Fibroblast of pulmonary artery (primary cell): ENCODE results near the gene CSRP1.
A peak's percentile ranks its signal among the peaks of the same experiment; 100 is the strongest.
"Not testable (repeated sequence)": the region's sequence is repeated elsewhere in the genome, so short reads cannot be mapped to it uniquely, and the experiment has no call there.

ENCODE experiments used
- DNase-seq: peaks from one replicate; pipeline ENCODE4 v3.0.0-alpha.2; 2010; ENCODE audit warnings: low read depth
- H3K4me3 ChIP-seq: replicated peaks from 2 replicates; pipeline ENCODE4 v1.5.1; 2011; ENCODE audit warnings: low read depth, mild to moderate bottlenecking, control low read depth, low read length, moderate library complexity
- TF ChIP-seq, protein P1 (sequence below): IDR thresholded peaks from 2 replicates; pipeline ENCODE4 v1.5.1; 2011; ENCODE audit warnings: mild to moderate bottlenecking, control low read depth, low read length, inconsistent platforms; ENCODE audit errors: missing control alignments

CSRP1 gene

DNA sequence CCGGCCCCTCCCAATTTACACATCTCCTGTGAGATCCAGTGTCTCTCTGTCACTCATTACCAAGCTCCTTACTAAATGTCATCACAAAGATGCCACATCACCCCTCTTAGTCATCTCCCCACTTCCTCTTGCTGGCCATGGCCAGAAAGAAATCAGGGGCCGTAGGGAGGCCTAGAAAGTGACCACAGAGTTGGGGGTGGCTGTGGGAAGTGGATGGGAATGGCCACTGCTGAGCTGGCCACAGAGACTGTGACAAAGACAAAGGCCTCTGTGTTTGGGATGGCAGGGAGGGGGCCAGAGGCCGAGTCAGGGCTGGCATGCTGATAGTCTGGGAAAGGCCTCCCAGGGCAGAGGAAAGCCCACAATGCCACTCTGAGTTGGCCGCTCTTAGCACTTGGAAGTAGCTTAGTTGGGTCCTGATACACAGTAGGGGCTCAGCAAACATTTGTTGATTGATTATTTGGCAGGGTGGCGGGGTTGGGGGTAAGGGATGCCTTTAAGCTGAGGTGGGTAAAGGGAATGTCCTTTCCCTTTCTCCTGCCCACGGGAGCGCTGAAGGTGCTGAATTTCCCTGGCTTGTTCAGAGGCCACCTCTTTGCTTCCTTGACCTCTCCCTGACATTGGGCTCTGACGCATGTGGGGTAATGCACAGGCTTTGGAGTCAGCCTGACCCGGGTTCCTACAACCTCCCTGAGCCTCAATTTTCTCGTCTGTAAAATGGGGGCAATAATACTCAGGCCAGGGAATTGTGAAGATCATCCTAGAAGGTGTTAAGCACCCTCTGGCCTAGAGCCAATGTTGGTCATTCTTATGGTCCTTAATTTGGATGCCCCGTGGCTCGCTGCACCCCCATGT is 45.2 kb upstream of the CSRP1 start:
- peak; percentile 54 for DNase-seq
- TF ChIP-seq, protein P1, sequence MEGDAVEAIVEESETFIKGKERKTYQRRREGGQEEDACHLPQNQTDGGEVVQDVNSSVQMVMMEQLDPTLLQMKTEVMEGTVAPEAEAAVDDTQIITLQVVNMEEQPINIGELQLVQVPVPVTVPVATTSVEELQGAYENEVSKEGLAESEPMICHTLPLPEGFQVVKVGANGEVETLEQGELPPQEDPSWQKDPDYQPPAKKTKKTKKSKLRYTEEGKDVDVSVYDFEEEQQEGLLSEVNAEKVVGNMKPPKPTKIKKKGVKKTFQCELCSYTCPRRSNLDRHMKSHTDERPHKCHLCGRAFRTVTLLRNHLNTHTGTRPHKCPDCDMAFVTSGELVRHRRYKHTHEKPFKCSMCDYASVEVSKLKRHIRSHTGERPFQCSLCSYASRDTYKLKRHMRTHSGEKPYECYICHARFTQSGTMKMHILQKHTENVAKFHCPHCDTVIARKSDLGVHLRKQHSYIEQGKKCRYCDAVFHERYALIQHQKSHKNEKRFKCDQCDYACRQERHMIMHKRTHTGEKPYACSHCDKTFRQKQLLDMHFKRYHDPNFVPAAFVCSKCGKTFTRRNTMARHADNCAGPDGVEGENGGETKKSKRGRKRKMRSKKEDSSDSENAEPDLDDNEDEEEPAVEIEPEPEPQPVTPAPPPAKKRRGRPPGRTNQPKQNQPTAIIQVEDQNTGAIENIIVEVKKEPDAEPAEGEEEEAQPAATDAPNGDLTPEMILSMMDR: no peak
- H3K4me3 ChIP-seq: no peak overlapping the region

- H3K4me3 ChIP-seq: no peak overlapping the region
- DNase-seq: no peak
- TF ChIP-seq, protein P1: no peak
Measured at GRCh38 chr1:201551096-201551495, 44.2 kb upstream of the CSRP1 start.

DNA sequence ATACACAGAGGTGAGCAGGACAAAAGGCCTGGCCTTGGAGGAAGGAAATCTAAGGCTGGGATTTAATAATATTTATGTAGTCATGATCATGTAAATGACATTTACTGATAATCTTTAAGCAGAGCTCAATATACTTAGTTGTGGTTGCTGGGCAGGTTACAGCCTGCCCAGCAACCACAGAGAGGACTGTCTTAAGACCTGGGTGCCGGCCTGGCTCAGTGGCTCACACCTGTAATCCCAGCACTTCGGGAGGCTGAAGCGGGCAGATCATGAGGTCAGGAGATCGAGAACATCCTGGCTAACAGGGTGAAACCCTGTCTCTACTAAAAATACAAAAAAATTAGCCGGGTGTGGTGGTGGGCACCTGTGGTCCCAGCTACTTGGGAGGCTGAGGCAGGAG is 42.6 kb upstream of the CSRP1 start:
- H3K4me3 ChIP-seq, DNase-seq: not testable (repeated sequence)

DNA sequence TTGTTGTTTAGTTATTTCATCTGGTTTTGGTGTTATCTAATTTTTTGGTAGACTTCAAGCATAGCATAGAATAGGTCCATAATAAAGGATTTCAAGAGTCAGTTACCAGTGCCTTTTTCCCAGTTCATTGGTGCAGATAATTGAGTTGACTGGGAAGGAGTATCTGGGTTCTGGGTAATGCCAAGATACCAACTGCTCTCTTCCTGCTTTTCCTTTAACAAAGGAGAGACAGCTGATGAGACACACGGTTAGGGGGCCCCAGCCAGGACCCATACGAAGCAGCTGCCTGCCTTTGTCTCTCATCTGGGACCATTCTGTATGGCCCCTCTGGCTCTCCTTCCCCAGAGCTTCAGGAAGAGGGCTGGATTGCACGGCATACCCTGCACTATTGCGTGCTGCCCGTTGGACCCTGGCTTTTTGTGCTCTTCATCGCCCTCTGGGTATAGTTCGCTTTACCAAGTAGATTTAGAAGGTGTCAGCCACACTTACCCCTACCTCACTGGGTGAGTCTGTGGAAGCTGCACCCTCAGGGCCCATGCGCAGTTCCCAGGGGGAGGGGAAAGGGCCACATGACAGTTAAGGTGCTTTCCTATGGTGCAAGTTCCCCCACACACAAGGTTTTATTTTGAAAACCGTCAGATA is 39.0 kb upstream of the CSRP1 start:
- H3K4me3 ChIP-seq: no peak overlapping the region
- TF ChIP-seq, protein P1: peak; percentile 7
- DNase-seq: no peak

GRCh38 chr1:201544710-201545109 is 37.8 kb upstream of the CSRP1 start:
- TF ChIP-seq, protein P1: no peak
- no peak for DNase-seq
- no peak overlapping the region for H3K4me3 ChIP-seq

DNA sequence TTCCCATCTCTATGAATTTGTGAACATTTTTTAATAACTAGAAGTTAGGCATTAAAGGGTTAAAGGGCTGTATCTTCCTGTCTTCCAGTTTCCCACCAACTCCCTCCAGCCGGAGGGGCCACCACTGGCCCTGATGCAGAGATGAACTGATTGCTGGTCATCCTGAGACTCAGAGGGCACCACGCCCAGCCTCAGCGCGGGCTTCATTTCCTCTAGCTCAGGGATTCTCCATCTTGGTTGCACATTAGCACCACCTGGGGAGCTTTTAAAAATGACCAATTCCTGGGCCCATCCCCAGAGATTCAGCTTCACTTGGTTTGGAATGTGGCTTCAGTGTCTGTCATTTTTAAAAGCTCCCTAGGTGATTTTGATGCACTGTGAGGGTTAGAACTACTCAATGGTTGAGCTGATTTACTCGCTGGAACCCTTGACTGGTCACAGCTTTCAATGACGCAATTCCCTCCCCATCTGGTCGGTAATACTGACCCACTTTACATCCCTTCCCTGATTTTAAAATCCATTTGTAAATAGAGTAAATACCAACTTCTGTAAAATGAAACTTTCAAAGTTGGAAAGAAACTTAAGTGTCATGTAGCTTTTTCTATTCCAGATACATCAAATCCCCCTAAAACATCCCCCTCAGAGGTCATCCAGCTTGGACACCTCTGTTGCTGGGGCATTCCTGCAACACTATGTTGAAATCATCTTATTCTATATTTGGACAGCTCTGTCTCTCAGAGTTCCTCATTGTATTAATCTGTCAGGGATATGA is 37.1 kb upstream of the CSRP1 start:
- DNase-seq: no peak
- no peak overlapping the region for H3K4me3 ChIP-seq
- TF ChIP-seq, protein P1: no peak
